SH-SY5Y (cell line): ENCODE results near the gene DDAH2.

Experiments used
- GATA2 ChIP-seq: IDR thresholded peaks from 2 replicates; pipeline ENCODE4 v1.6.1; 2011; ENCODE audit warnings: mild to moderate bottlenecking, low read depth, low read length
- GATA3 ChIP-seq: IDR thresholded peaks from 2 replicates; pipeline ENCODE4 v1.6.1; 2011; ENCODE audit warnings: low read depth, mild to moderate bottlenecking, low read length, moderate library complexity

DNA sequence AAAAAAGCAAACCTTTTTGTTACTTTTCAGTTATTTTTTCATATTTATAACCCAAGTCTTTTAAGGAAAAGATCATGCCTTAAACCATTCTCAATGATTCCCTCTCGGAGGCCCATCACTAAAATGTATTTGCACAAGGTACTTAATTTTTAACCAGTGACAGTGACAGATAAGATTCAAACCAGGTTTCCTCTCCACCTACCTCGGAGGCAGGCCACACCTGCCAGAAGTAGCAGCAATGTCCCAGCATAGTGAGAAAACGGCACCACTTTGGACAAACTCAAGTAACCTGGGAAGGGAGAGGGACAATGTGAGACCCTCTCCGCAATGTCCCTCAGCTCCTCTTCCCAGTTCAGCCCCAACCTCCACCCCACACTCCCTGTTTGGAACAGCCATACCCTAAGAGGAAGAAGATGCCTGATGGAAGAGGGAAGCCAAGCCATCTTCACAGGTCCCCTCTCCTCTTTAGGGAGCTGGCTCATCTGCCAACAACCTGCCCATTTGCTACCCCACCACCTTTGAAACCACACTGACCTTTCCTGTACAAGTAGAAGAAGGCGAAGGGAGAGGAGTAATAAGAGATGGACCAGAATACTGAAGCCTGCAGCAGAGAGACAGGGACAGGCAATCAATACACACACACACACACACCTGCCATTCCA is 28.2 kb downstream of the DDAH2 start:
- TF ChIP-seq GATA2 (no peak), GATA3 (no peak)
